Mammary epithelial cell (primary cell): ENCODE measurements around the gene IMMP2L.

Source experiments
- EZH2 ChIP-seq: IDR thresholded peaks from 2 replicates; pipeline ENCODE4 v1.6.1; 2012; ENCODE audit warnings: low read length, inconsistent platforms, borderline replicate concordance
- TF ChIP-seq, protein P1 (sequence below), 2 donors: IDR thresholded peaks in 1 of 2; conservative IDR thresholded peaks in 1 of 2; 2 replicates each; pipeline ENCODE4 v1.5.1; 2011 to 2012; ENCODE audit warnings: inconsistent platforms in 2 of 2, low read length in 2 of 2, mild to moderate bottlenecking in 2 of 2, control low read depth in 1 of 2, low read depth in 1 of 2; ENCODE audit not compliant: insufficient read depth in 1 of 2; ENCODE audit errors: extremely low read depth in 1 of 2

DNA sequence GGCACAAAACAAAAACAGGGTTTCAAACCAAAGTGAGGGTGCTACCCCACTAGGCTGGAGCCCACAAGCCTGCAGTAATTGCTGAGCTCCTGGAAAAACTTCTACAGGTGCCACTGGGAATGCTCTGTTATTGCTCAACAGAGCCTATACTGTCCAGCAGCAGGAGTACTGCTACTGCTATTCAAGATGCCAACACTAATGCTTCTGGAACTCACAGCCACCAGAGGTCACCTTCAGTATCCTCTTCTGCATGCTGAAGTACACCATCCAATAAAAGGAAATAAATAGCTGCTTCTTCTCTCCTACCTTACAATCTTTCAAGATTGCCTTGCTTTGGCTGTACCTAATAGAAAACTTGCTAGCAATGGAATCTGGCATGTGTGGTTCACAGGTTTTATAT lies 249.3 kb downstream of the IMMP2L start:
- no peak for TF ChIP-seq EZH2
- TF ChIP-seq, protein P1, sequence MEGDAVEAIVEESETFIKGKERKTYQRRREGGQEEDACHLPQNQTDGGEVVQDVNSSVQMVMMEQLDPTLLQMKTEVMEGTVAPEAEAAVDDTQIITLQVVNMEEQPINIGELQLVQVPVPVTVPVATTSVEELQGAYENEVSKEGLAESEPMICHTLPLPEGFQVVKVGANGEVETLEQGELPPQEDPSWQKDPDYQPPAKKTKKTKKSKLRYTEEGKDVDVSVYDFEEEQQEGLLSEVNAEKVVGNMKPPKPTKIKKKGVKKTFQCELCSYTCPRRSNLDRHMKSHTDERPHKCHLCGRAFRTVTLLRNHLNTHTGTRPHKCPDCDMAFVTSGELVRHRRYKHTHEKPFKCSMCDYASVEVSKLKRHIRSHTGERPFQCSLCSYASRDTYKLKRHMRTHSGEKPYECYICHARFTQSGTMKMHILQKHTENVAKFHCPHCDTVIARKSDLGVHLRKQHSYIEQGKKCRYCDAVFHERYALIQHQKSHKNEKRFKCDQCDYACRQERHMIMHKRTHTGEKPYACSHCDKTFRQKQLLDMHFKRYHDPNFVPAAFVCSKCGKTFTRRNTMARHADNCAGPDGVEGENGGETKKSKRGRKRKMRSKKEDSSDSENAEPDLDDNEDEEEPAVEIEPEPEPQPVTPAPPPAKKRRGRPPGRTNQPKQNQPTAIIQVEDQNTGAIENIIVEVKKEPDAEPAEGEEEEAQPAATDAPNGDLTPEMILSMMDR (conservative IDR thresholded peaks at IDR 0.05 in 1 of 2, IDR thresholded peaks at IDR 0.05 in 1 of 2; ENCODE audit: extremely low read depth in 1 of 2, insufficient read depth in 1 of 2, low read depth in 1 of 2, low read length in 2 of 2) = peak in 1 of 2 donors; percentile 23
